ENCODE data around the gene SLC39A9.
"Not testable (repeated sequence)": the region's sequence is repeated elsewhere in the genome, so short reads cannot be mapped to it uniquely, and the experiment has no call there.

SLC39A9 gene

GRCh38 chr14:69475194-69475818 lies 76.8 kb downstream of the SLC39A9 start:
- in situ Hi-C loops (cut with HindIII; ENCODE audit: low pct_unique_long_range_greater_than_20kb, low sequenced_read_pairs), result no loop called here
- TF ChIP-seq JUND (IDR thresholded peaks at IDR 0.05; ENCODE audit: low read depth), result no peak
- DNase-seq (ENCODE audit: low read depth in 1 of 2, low spot score in 1 of 2), result peak in 1 of 2 experiments; percentile 73

- DNase-seq (ENCODE audit: low read depth in 1 of 2, low spot score in 1 of 2), result peak in 1 of 2 experiments; percentile 55
- in situ Hi-C loops (cut with HindIII; ENCODE audit: low pct_unique_long_range_greater_than_20kb, low sequenced_read_pairs), result not testable (repeated sequence)
Measured at GRCh38 chr14:69476824-69477450, 78.4 kb downstream of the SLC39A9 start.

- in situ Hi-C loops (cut with HindIII; ENCODE audit: low pct_unique_long_range_greater_than_20kb, low sequenced_read_pairs); DNase-seq (ENCODE audit: low read depth in 1 of 2, low spot score in 1 of 2): not testable (repeated sequence)
Measured at GRCh38 chr14:69478055-69478454, 79.6 kb downstream of the SLC39A9 start.

GRCh38 chr14:69479696-69480095 lies 81.2 kb downstream of the SLC39A9 start:
- in situ Hi-C loops (cut with HindIII; ENCODE audit: low pct_unique_long_range_greater_than_20kb, low sequenced_read_pairs), result no loop called here
- no peak for DNase-seq (ENCODE audit: low read depth in 1 of 2, low spot score in 1 of 2)
- no peak for TF ChIP-seq JUND (IDR thresholded peaks at IDR 0.05; ENCODE audit: low read depth)

- DNase-seq (ENCODE audit: low read depth in 1 of 2, low spot score in 1 of 2), result no peak
- in situ Hi-C loops (cut with HindIII; ENCODE audit: low pct_unique_long_range_greater_than_20kb, low sequenced_read_pairs), result no loop called here
- no peak for TF ChIP-seq JUND (IDR thresholded peaks at IDR 0.05; ENCODE audit: low read depth)
Measured at GRCh38 chr14:69480136-69480535, 81.6 kb downstream of the SLC39A9 start.

- no peak for DNase-seq (ENCODE audit: low read depth in 1 of 2, low spot score in 1 of 2)
- no peak for TF ChIP-seq JUND (IDR thresholded peaks at IDR 0.05; ENCODE audit: low read depth)
- in situ Hi-C loops (cut with HindIII; ENCODE audit: low pct_unique_long_range_greater_than_20kb, low sequenced_read_pairs), result no loop called here
Measured at GRCh38 chr14:69481815-69482568, 83.5 kb downstream of the SLC39A9 start.

GRCh38 chr14:69483765-69484443 lies 85.4 kb downstream of the SLC39A9 start:
- DNase-seq (ENCODE audit: low read depth in 1 of 2, low spot score in 1 of 2), result peak; percentile 73 to 88
- TF ChIP-seq JUND (IDR thresholded peaks at IDR 0.05; ENCODE audit: low read depth), result no peak
- in situ Hi-C loops (cut with HindIII; ENCODE audit: low pct_unique_long_range_greater_than_20kb, low sequenced_read_pairs), result no loop called here

GRCh38 chr14:69484444-69485314 lies 86.2 kb downstream of the SLC39A9 start, which contains the start of gene PLEKHD1:
Gene PLEKHD1 (plus strand): TSS chr14:69484728. CDS start chr14:69484966, 238 bp downstream.
- TF ChIP-seq JUND (IDR thresholded peaks at IDR 0.05; ENCODE audit: low read depth), result no peak
- peak; percentile 88 to 100 for DNase-seq (ENCODE audit: low read depth in 1 of 2, low spot score in 1 of 2)
- in situ Hi-C loops (cut with HindIII; ENCODE audit: low pct_unique_long_range_greater_than_20kb, low sequenced_read_pairs), result no loop called here

- in situ Hi-C loops (cut with HindIII; ENCODE audit: low pct_unique_long_range_greater_than_20kb, low sequenced_read_pairs), result no loop called here
- no peak for TF ChIP-seq JUND (IDR thresholded peaks at IDR 0.05; ENCODE audit: low read depth)
- no peak for DNase-seq (ENCODE audit: low read depth in 1 of 2, low spot score in 1 of 2)
Measured at GRCh38 chr14:69485315-69485660, 86.8 kb downstream of the SLC39A9 start.

GRCh38 chr14:69485701-69486100 lies 87.2 kb downstream of the SLC39A9 start:
- in situ Hi-C loops (cut with HindIII; ENCODE audit: low pct_unique_long_range_greater_than_20kb, low sequenced_read_pairs), result no loop called here
- no peak for DNase-seq (ENCODE audit: low read depth in 1 of 2, low spot score in 1 of 2)
- TF ChIP-seq JUND (IDR thresholded peaks at IDR 0.05; ENCODE audit: low read depth), result no peak

GRCh38 chr14:69487226-69487625 lies 88.7 kb downstream of the SLC39A9 start:
- in situ Hi-C loops (cut with HindIII; ENCODE audit: low pct_unique_long_range_greater_than_20kb, low sequenced_read_pairs), result no loop called here
- no peak for DNase-seq (ENCODE audit: low read depth in 1 of 2, low spot score in 1 of 2)
- TF ChIP-seq JUND (IDR thresholded peaks at IDR 0.05; ENCODE audit: low read depth), result no peak

GRCh38 chr14:69487771-69488170 lies 89.3 kb downstream of the SLC39A9 start:
- no peak for TF ChIP-seq JUND (IDR thresholded peaks at IDR 0.05; ENCODE audit: low read depth)
- no peak for DNase-seq (ENCODE audit: low read depth in 1 of 2, low spot score in 1 of 2)
- in situ Hi-C loops (cut with HindIII; ENCODE audit: low pct_unique_long_range_greater_than_20kb, low sequenced_read_pairs), result no loop called here

Data from T47D (cell line).